Stimulated activated CD4-positive, alpha-beta T cell treated with anti-CD3 and anti-CD28 coated beads, Interleukin-2, amount 100 ng/mL, for 24 hours (primary cell): ENCODE measurements around the gene PARN.

Experiments
- DNase-seq, 2 donors: peaks; one replicate each; pipeline ENCODE4 v3.0.0-alpha.2; 2020

The PARN gene

GRCh38 chr16:14392960-14393359, 237.1 kb downstream of the PARN start:
- DNase-seq = no peak

DNA sequence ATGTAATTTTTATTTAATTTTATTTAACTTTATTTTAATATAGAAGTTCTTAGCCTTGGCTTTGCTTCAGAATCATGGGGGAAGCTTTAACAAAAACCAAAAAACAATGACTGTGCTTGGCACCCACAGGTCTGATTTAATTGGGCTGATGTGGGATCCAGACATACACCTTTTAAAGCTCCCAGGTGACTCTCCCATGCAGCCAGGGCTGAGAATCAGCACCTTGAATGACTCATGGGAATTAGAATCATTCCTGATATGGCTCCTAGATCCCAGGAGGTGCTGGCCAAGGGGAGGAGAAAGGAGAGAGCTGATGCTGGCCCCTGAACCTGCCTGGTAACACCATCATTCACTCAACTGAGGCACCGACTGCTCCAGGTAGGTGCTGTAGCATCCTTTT, 240.7 kb downstream of the PARN start:
- no peak for DNase-seq

- DNase-seq = no peak
Measured at GRCh38 chr16:14388243-14388642, 241.8 kb downstream of the PARN start.

DNA sequence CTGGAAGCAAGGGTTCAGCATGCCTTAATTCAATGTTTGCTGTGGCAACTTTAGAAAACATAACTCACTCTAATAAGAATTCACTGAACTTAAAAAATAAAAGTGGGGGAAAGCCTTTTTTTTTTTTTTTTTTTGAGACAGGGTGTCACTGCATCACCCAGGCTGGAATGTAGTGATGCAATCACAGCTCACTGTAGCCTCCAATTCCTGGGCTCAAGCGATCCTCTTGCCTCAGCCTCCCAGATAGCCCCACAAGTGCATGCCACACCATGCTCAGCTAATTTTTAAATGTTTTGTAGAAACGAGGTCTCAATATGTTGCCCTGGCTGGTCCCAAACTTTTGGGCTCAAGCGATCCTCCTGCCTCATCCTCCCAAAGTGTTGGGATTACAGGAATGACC, 243.9 kb downstream of the PARN start:
- no peak for DNase-seq
